Measurements from ENCODE around the gene GOLPH3.

DNA sequence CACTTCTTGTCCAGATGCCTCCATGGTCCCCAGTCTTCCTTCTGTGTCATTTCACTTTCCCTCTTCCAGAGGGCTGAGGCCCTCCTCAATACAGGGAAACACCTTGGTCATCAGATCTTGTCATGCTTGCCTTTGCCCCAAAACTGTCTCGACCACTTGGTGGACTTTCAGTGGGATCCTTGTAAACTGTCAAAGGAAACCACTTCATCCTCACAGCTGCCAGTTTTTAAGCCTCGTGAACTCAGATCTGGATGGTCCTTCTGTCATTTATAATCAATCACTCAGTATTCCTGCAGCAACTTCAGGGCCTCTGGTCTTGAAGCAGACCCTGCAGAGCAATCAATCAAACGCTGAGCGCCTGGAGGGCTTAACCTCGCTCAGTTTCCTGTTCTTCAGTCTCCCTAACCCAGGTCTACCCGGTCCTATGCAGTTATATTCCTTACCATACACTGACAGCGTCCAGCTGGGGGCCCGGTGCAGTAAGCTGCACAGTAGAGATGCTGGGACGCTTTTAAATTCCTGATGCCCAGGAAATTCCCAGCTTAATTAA, 74.6 kb downstream of the GOLPH3 start:
- TF ChIP-seq, protein P1, sequence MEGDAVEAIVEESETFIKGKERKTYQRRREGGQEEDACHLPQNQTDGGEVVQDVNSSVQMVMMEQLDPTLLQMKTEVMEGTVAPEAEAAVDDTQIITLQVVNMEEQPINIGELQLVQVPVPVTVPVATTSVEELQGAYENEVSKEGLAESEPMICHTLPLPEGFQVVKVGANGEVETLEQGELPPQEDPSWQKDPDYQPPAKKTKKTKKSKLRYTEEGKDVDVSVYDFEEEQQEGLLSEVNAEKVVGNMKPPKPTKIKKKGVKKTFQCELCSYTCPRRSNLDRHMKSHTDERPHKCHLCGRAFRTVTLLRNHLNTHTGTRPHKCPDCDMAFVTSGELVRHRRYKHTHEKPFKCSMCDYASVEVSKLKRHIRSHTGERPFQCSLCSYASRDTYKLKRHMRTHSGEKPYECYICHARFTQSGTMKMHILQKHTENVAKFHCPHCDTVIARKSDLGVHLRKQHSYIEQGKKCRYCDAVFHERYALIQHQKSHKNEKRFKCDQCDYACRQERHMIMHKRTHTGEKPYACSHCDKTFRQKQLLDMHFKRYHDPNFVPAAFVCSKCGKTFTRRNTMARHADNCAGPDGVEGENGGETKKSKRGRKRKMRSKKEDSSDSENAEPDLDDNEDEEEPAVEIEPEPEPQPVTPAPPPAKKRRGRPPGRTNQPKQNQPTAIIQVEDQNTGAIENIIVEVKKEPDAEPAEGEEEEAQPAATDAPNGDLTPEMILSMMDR (IDR thresholded peaks at IDR 0.05), result no peak
- TF ChIP-seq POLR2A (IDR thresholded peaks at IDR 0.05), result no peak
